Measurements from ENCODE around the gene PAMR1.
A peak's percentile ranks its signal among the peaks of the same experiment; 100 is the strongest.

The PAMR1 gene

GRCh38 chr11:35394941-35395340 lies 130.5 kb downstream of the PAMR1 start:
- Histone ChIP-seq H2BK12ac (ENCODE audit: low read length) (no peak overlapping the region), H3K36me3 (replicated peaks in 1 of 2; ENCODE audit: control insufficient read depth in 2 of 2, insufficient read depth in 2 of 2, low read length in 2 of 2) (no peaks in the 10 kb centered on the region), H3K14ac (ENCODE audit: low read length) (no peak overlapping the region), H3K4me1 (ENCODE audit: control insufficient read depth in 2 of 2, insufficient read depth in 1 of 2, low read depth in 1 of 2, low read length in 2 of 2) (peaks cover 0 to 7% of the 10 kb centered on the region in 2 donors), H2AK5ac (ENCODE audit: low read depth, low read length) (no peak overlapping the region), H3K79me1 (ENCODE audit: low read depth, low read length) (no peaks in the 10 kb centered on the region), H3K9ac (ENCODE audit: low read depth, low read length, poor library complexity) (no peak overlapping the region), H4K8ac (ENCODE audit: low read depth, low read length) (no peak overlapping the region), H3K27me3 (ENCODE audit: control insufficient read depth in 3 of 3, insufficient read depth in 3 of 3, low read depth in 1 of 3, low read length in 3 of 3) (peaks cover 0 to 15% (median 0%) of the 10 kb centered on the region in 3 experiments), H2BK15ac (ENCODE audit: low read length) (no peak overlapping the region), H2BK120ac (ENCODE audit: low read depth, low read length) (no peak overlapping the region), H3K4ac (ENCODE audit: low read length) (no peak overlapping the region), H3K18ac (ENCODE audit: low read length) (no peak overlapping the region), H3K4me2 (ENCODE audit: insufficient read depth, low read length, poor library complexity, severe bottlenecking) (no peak overlapping the region), H4K91ac (ENCODE audit: low read depth, low read length, poor library complexity) (no peak overlapping the region), H2AFZ (ENCODE audit: low read length) (no peak overlapping the region), H3K27ac (replicated peaks; ENCODE audit: low read length) (no peak overlapping the region), H3K9me3 (replicated peaks in 1 of 2; ENCODE audit: control insufficient read depth in 2 of 2, insufficient read depth in 1 of 2, low read depth in 1 of 2, low read length in 2 of 2) (no peaks in the 10 kb centered on the region), H3K4me3 (ENCODE audit: low read length in 2 of 2) (no peak overlapping the region), H3K23ac (ENCODE audit: low read depth, low read length, poor library complexity) (no peak overlapping the region), H2BK5ac (ENCODE audit: low read length) (no peak overlapping the region)
- no peak for DNase-seq (ENCODE audit: low spot score)
- WGBS, 2 donors (ENCODE audit: extremely low coverage in 2 of 2, insufficient read length in 2 of 2, insufficient replicate concordance in 1 of 2), result no CpG with 5 or more reads among the region's 5 CpGs

GRCh38 chr11:35393098-35393497 lies 132.3 kb downstream of the PAMR1 start:
- H4K91ac ChIP-seq (ENCODE audit: low read depth, low read length, poor library complexity), result no peak overlapping the region
- H3K36me3 ChIP-seq (replicated peaks in 1 of 2; ENCODE audit: control insufficient read depth in 2 of 2, insufficient read depth in 2 of 2, low read length in 2 of 2), result no peaks in the 10 kb centered on the region
- WGBS, 2 donors (ENCODE audit: extremely low coverage in 2 of 2, insufficient read length in 2 of 2, insufficient replicate concordance in 1 of 2), result no CpG with 5 or more reads among the region's 4 CpGs
- H3K4me2 ChIP-seq (ENCODE audit: insufficient read depth, low read length, poor library complexity, severe bottlenecking), result no peak overlapping the region
- H3K27me3 ChIP-seq (ENCODE audit: control insufficient read depth in 3 of 3, insufficient read depth in 3 of 3, low read depth in 1 of 3, low read length in 3 of 3), result peaks cover 0 to 15% (median 0%) of the 10 kb centered on the region in 3 experiments
- H2BK12ac ChIP-seq (ENCODE audit: low read length), result no peak overlapping the region
- no peak overlapping the region for H3K4me3 ChIP-seq (ENCODE audit: low read length in 2 of 2)
- H3K4me1 ChIP-seq (ENCODE audit: control insufficient read depth in 2 of 2, insufficient read depth in 1 of 2, low read depth in 1 of 2, low read length in 2 of 2), result peaks cover 0 to 7% of the 10 kb centered on the region in 2 donors
- H3K4ac ChIP-seq (ENCODE audit: low read length), result no peak overlapping the region
- no peak overlapping the region for H3K9ac ChIP-seq (ENCODE audit: low read depth, low read length, poor library complexity)
- H2BK5ac ChIP-seq (ENCODE audit: low read length), result no peak overlapping the region
- H3K27ac ChIP-seq (replicated peaks; ENCODE audit: low read length), result no peak overlapping the region
- H3K14ac ChIP-seq (ENCODE audit: low read length), result no peak overlapping the region
- no peak overlapping the region for H2BK15ac ChIP-seq (ENCODE audit: low read length)
- H2AFZ ChIP-seq (ENCODE audit: low read length), result no peak overlapping the region
- H2BK120ac ChIP-seq (ENCODE audit: low read depth, low read length), result no peak overlapping the region
- no peak overlapping the region for H3K18ac ChIP-seq (ENCODE audit: low read length)
- no peak for DNase-seq (ENCODE audit: low spot score)
- H3K79me1 ChIP-seq (ENCODE audit: low read depth, low read length), result no peaks in the 10 kb centered on the region
- no peak overlapping the region for H3K23ac ChIP-seq (ENCODE audit: low read depth, low read length, poor library complexity)
- no peak overlapping the region for H4K8ac ChIP-seq (ENCODE audit: low read depth, low read length)
- no peak overlapping the region for H2AK5ac ChIP-seq (ENCODE audit: low read depth, low read length)
- H3K9me3 ChIP-seq (replicated peaks in 1 of 2; ENCODE audit: control insufficient read depth in 2 of 2, insufficient read depth in 1 of 2, low read depth in 1 of 2, low read length in 2 of 2), result no peaks in the 10 kb centered on the region

- H2AK5ac ChIP-seq (ENCODE audit: low read depth, low read length), result no peak overlapping the region
- H3K27me3 ChIP-seq (ENCODE audit: control insufficient read depth in 3 of 3, insufficient read depth in 3 of 3, low read depth in 1 of 3, low read length in 3 of 3), result peaks cover 0 to 15% (median 0%) of the 10 kb centered on the region in 3 experiments
- no peak overlapping the region for H4K91ac ChIP-seq (ENCODE audit: low read depth, low read length, poor library complexity)
- no peaks in the 10 kb centered on the region for H3K9me3 ChIP-seq (replicated peaks in 1 of 2; ENCODE audit: control insufficient read depth in 2 of 2, insufficient read depth in 1 of 2, low read depth in 1 of 2, low read length in 2 of 2)
- H3K4me3 ChIP-seq (ENCODE audit: low read length in 2 of 2), result no peak overlapping the region
- no peak overlapping the region for H2BK15ac ChIP-seq (ENCODE audit: low read length)
- H3K27ac ChIP-seq (replicated peaks; ENCODE audit: low read length), result peak overlapping the region; percentile 22
- H3K18ac ChIP-seq (ENCODE audit: low read length), result no peak overlapping the region
- H2BK120ac ChIP-seq (ENCODE audit: low read depth, low read length), result no peak overlapping the region
- H3K79me1 ChIP-seq (ENCODE audit: low read depth, low read length), result no peaks in the 10 kb centered on the region
- H4K8ac ChIP-seq (ENCODE audit: low read depth, low read length), result no peak overlapping the region
- no peaks in the 10 kb centered on the region for H3K36me3 ChIP-seq (replicated peaks in 1 of 2; ENCODE audit: control insufficient read depth in 2 of 2, insufficient read depth in 2 of 2, low read length in 2 of 2)
- WGBS, 2 donors (ENCODE audit: extremely low coverage in 2 of 2, insufficient read length in 2 of 2, insufficient replicate concordance in 1 of 2), result no CpG with 5 or more reads among the region's 13 CpGs
- peaks cover 2 to 7% of the 10 kb centered on the region in 2 donors for H3K4me1 ChIP-seq (ENCODE audit: control insufficient read depth in 2 of 2, insufficient read depth in 1 of 2, low read depth in 1 of 2, low read length in 2 of 2)
- H2AFZ ChIP-seq (ENCODE audit: low read length), result peak overlapping the region; percentile 13
- no peak overlapping the region for H2BK12ac ChIP-seq (ENCODE audit: low read length)
- H2BK5ac ChIP-seq (ENCODE audit: low read length), result no peak overlapping the region
- DNase-seq (ENCODE audit: low spot score), result peak; percentile 80
- no peak overlapping the region for H3K23ac ChIP-seq (ENCODE audit: low read depth, low read length, poor library complexity)
- H3K4ac ChIP-seq (ENCODE audit: low read length), result no peak overlapping the region
- H3K4me2 ChIP-seq (ENCODE audit: insufficient read depth, low read length, poor library complexity, severe bottlenecking), result no peak overlapping the region
- no peak overlapping the region for H3K14ac ChIP-seq (ENCODE audit: low read length)
- no peak overlapping the region for H3K9ac ChIP-seq (ENCODE audit: low read depth, low read length, poor library complexity)
Measured at GRCh38 chr11:35391922-35392688, 133.3 kb downstream of the PAMR1 start.

GRCh38 chr11:35390737-35391682 lies 134.4 kb downstream of the PAMR1 start:
- Histone ChIP-seq H3K4me1 (ENCODE audit: control insufficient read depth in 2 of 2, insufficient read depth in 1 of 2, low read depth in 1 of 2, low read length in 2 of 2) (peaks cover 2 to 7% of the 10 kb centered on the region in 2 donors), H3K4ac (ENCODE audit: low read length) (no peak overlapping the region), H2BK5ac (ENCODE audit: low read length) (no peak overlapping the region), H2BK12ac (ENCODE audit: low read length) (no peak overlapping the region), H2AK5ac (ENCODE audit: low read depth, low read length) (no peak overlapping the region), H2BK120ac (ENCODE audit: low read depth, low read length) (no peak overlapping the region), H2BK15ac (ENCODE audit: low read length) (no peak overlapping the region), H3K18ac (ENCODE audit: low read length) (no peak overlapping the region), H3K79me1 (ENCODE audit: low read depth, low read length) (no peaks in the 10 kb centered on the region), H4K8ac (ENCODE audit: low read depth, low read length) (no peak overlapping the region), H4K91ac (ENCODE audit: low read depth, low read length, poor library complexity) (no peak overlapping the region), H3K9ac (ENCODE audit: low read depth, low read length, poor library complexity) (no peak overlapping the region), H3K4me3 (ENCODE audit: low read length in 2 of 2) (no peak overlapping the region), H3K14ac (ENCODE audit: low read length) (no peak overlapping the region), H3K36me3 (replicated peaks in 1 of 2; ENCODE audit: control insufficient read depth in 2 of 2, insufficient read depth in 2 of 2, low read length in 2 of 2) (no peaks in the 10 kb centered on the region), H3K4me2 (ENCODE audit: insufficient read depth, low read length, poor library complexity, severe bottlenecking) (no peak overlapping the region), H3K27ac (replicated peaks; ENCODE audit: low read length) (no peak overlapping the region), H3K27me3 (ENCODE audit: control insufficient read depth in 3 of 3, insufficient read depth in 3 of 3, low read depth in 1 of 3, low read length in 3 of 3) (peaks cover 0 to 15% (median 0%) of the 10 kb centered on the region in 3 experiments), H2AFZ (ENCODE audit: low read length) (no peak overlapping the region), H3K9me3 (replicated peaks in 1 of 2; ENCODE audit: control insufficient read depth in 2 of 2, insufficient read depth in 1 of 2, low read depth in 1 of 2, low read length in 2 of 2) (no peaks in the 10 kb centered on the region), H3K23ac (ENCODE audit: low read depth, low read length, poor library complexity) (no peak overlapping the region)
- no CpG with 5 or more reads among the region's 13 CpGs for WGBS, 2 donors (ENCODE audit: extremely low coverage in 2 of 2, insufficient read length in 2 of 2, insufficient replicate concordance in 1 of 2)
- DNase-seq (ENCODE audit: low spot score), result no peak

All from neuronal stem cell (in vitro differentiated cells).